ENCODE results near the gene IL6ST. TPM values are rescaled to one million over a fixed set of nuclear protein-coding genes. Genes with fewer than 3 reads are reported as not detected.
"Not testable (repeated sequence)": the region's sequence is repeated elsewhere in the genome, so short reads cannot be mapped to it uniquely, and the experiment has no call there.

IL6ST gene
- total RNA-seq: 100 to 1,000 TPM in 3 of 8 experiments, 10 to 100 TPM in 5; 27.6 to 333 (median 68.5) TPM

DNA sequence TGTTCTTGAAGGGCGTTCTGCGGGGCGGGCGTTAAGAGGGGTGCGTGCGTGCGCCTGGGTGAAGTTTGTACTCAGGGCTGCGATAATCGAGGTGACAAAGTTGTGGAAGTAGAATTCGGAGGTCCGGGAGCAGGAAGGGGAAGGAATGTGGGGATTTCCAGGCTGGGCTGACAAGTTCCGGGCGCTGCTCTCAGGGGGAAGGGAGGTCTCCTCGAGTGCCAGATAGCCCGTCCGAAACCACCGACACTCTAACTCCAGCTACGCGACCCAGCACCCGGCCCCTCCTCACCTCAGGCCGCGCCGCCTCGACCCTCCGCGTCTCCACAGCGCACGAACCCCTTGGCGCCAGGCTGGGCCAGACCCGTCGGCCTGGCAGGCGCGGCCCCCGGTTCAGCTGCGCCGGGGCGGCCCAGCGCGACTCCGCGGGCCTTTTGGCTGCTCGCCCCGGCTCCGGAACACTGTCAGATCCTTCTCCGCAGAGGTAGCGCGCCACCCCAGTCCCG, at the start of gene IL6ST:
Gene IL6ST (minus strand): TSS at position 469 of the 503 bp plus-strand sequence. CDS start 18,685 bp downstream, outside the sequence.
- H3K4me1 ChIP-seq (replicated peaks in 1 of 2): peaks cover 5 to 27% of the 10 kb centered on the region in 2 donors
- WGBS, 10 experiments: 0% methylated on average over 1 to 19 of the region's 48 CpGs; no CpG with 5 or more reads in 6 of the 10 experiments
- peak within 1 kb of the TSS; percentile 65 to 95 (median 85) for H3K4me3 ChIP-seq
- peak in 5 of 8 experiments; percentile 27 to 59 (median 57) for ATAC-seq (replicated peaks in 6 of 8)
- H3K27ac ChIP-seq: peak within 1 kb of the TSS; percentile 79 to 89
- in situ Hi-C loops (cut with MboI; ENCODE audit: low pct_unique_long_range_greater_than_20kb in 2 of 9, low sequenced_read_pairs in 9 of 9, unreplicated experiment in 9 of 9): loop anchor here in 2 of 9 experiments (25.0 kb wide), 1 partner anchor 193 kb away; no protein-coding TSS in a partner anchor

GRCh38 chr5:56039985-56040384, 45.2 kb upstream of the IL6ST start:
- no peak overlapping the region for H3K4me3 ChIP-seq
- in situ Hi-C loops (cut with MboI; ENCODE audit: low pct_unique_long_range_greater_than_20kb in 2 of 9, low sequenced_read_pairs in 9 of 9, unreplicated experiment in 9 of 9): no loop called here
- no peak for ATAC-seq (replicated peaks in 6 of 8)
- WGBS, 10 experiments: 52 to 95% (median 80%) methylated on average over 1 to 2 of the region's 2 CpGs; no CpG with 5 or more reads in 1 of the 10 experiments
- H3K4me1 ChIP-seq (replicated peaks in 1 of 2): no peaks in the 10 kb centered on the region
- no peak overlapping the region for H3K27ac ChIP-seq

GRCh38 chr5:56038206-56038605, 43.4 kb upstream of the IL6ST start:
- ATAC-seq (replicated peaks in 6 of 8); H3K4me3 ChIP-seq; H3K27ac ChIP-seq; H3K4me1 ChIP-seq (replicated peaks in 1 of 2); in situ Hi-C loops (cut with MboI; ENCODE audit: low pct_unique_long_range_greater_than_20kb in 2 of 9, low sequenced_read_pairs in 9 of 9, unreplicated experiment in 9 of 9): not testable (repeated sequence)
- 40 to 100% (median 100%) methylated on average over 1 to 2 of the region's 6 CpGs; no CpG with 5 or more reads in 1 of the 10 experiments for WGBS, 10 experiments

DNA sequence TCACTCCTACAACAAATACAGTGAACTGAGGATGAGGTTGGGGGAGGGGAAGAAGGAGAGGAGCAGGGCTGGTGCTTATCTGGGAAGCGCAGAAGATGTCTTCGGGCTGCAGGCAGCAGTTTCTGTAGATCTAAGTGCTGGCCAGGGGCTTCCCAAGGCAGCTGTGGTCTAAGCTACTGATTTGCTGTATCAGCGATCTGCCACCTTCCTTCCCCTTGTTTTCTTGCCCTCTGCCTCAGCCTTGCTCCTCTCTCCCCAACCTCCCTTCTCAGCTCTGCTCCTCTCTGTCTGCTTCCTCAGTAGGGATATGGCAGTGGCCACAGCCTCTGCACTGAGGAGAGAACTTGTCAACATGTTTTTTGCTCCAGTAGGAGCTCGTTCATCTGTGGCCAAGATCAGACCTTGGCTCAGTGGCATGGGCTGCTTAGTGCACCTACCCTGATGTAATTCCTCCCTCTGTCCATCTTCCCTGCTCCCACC, 42.8 kb upstream of the IL6ST start:
- Histone ChIP-seq H3K27ac (no peak overlapping the region), H3K4me1 (replicated peaks in 1 of 2) (no peaks in the 10 kb centered on the region), H3K4me3 (no peak overlapping the region)
- 0 to 100% (median 63%) methylated on average over 1 to 3 of the region's 4 CpGs; no CpG with 5 or more reads in 1 of the 10 experiments for WGBS, 10 experiments
- ATAC-seq (replicated peaks in 6 of 8): no peak
- in situ Hi-C loops (cut with MboI; ENCODE audit: low pct_unique_long_range_greater_than_20kb in 2 of 9, low sequenced_read_pairs in 9 of 9, unreplicated experiment in 9 of 9): no loop called here

DNA sequence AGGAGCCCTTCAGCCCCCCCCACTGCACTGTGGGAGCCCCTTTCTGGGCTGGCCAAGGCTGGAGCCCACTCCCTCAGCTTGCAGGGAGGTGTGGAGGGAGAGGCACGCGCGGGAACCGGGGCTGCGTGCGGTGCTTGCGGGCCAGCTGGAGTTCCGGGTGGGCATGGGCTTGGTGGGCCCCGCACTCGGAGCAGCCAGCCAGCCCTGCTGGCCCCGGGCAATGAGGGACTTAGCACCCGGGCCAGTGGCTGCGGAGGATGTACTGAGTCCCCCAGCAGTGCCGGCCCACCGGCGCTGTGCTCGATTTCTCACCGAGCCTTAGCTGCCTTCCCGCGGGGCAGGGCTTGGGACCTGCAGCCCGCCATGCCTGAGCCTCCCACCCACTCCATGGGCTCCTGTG, 40.6 kb upstream of the IL6ST start:
- ATAC-seq (replicated peaks in 6 of 8); H3K27ac ChIP-seq; H3K4me1 ChIP-seq (replicated peaks in 1 of 2); H3K4me3 ChIP-seq; in situ Hi-C loops (cut with MboI; ENCODE audit: low pct_unique_long_range_greater_than_20kb in 2 of 9, low sequenced_read_pairs in 9 of 9, unreplicated experiment in 9 of 9): not testable (repeated sequence)
- no CpG with 5 or more reads among the region's 21 CpGs for WGBS, 10 experiments

DNA sequence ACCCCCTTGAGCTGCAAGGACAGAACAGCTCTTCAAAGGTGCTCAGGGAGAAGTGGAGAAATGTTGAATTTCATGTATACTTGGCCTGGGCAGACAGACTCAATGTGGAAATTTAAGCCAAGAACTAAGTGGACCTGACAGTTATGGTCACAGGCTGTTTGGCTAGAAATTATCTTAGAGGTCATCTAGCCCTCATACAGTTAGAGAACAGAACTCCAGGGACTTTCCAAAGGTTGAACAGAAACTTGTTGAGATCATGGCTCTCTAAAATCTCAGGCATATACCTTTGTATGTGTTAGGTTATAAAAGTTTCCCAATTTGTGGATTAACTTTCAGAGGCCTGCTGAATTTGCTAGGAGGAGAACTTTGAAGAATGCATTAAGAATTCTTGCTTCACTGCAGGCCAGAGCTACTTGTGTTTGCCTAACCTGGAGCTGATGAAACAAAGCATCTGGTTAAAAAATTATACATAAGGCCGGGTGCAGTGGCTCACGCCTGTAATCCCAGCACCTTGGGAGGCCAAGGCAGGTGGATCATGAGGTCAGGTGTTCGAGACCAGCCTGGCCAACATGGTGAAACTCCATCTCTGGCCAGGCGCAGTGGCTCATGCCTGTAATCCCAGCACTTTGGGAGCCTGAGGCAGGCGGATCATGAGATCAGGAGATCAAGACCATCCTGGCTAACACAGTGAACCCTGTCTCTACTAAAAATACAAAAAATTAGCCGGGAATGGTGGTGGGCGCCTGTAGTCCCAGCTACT, 35.3 kb upstream of the IL6ST start:
- ATAC-seq (replicated peaks in 6 of 8); in situ Hi-C loops (cut with MboI; ENCODE audit: low pct_unique_long_range_greater_than_20kb in 2 of 9, low sequenced_read_pairs in 9 of 9, unreplicated experiment in 9 of 9); H3K27ac ChIP-seq; H3K4me1 ChIP-seq (replicated peaks in 1 of 2); H3K4me3 ChIP-seq: not testable (repeated sequence)
- WGBS, 10 experiments: 72 to 100% (median 87%) methylated on average over 1 to 4 of the region's 7 CpGs

- in situ Hi-C loops (cut with MboI; ENCODE audit: low pct_unique_long_range_greater_than_20kb in 2 of 9, low sequenced_read_pairs in 9 of 9, unreplicated experiment in 9 of 9): no loop called here
- H3K27ac ChIP-seq: no peak overlapping the region
- no peaks in the 10 kb centered on the region for H3K4me1 ChIP-seq (replicated peaks in 1 of 2)
- ATAC-seq (replicated peaks in 6 of 8): no peak
- no peak overlapping the region for H3K4me3 ChIP-seq
These were observed 34.7 kb upstream of the IL6ST start for GRCh38 chr5:56029457-56029856.

DNA sequence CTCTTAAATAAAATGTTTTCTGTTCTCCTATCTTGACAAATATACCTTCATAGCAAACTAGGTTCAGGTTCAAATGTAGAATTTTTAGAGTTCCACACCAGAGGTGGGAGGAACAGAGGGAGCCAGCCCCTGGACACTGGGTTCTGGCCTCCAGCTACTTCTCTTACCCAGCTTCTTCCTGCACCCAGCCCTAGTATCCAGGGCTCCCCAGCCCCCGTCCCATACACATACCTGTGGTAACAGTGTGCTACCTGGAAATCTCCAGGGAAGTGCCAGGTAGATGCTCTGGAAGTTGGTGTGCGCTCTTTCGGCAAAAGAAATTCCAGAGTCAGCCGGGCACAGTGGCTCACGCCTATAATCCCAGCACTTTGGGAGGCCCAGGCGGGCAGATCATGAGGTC, 33.9 kb upstream of the IL6ST start:
- no peak overlapping the region for H3K4me3 ChIP-seq

GRCh38 chr5:56026863-56027300, 32.1 kb upstream of the IL6ST start:
- in situ Hi-C loops (cut with MboI; ENCODE audit: low pct_unique_long_range_greater_than_20kb in 2 of 9, low sequenced_read_pairs in 9 of 9, unreplicated experiment in 9 of 9): no loop called here
- Histone ChIP-seq H3K4me1 (replicated peaks in 1 of 2) (no peaks in the 10 kb centered on the region), H3K27ac (no peak overlapping the region), H3K4me3 (no peak overlapping the region)
- peak in 1 of 8 experiments; percentile 30 for ATAC-seq (replicated peaks in 6 of 8)
- 28 to 100% (median 82%) methylated on average over 1 to 3 of the region's 3 CpGs; no CpG with 5 or more reads in 2 of the 10 experiments for WGBS, 10 experiments

More for the DNA sequence above, 33.9 kb upstream of the IL6ST start:
- H3K4me1 ChIP-seq (replicated peaks in 1 of 2): no peaks in the 10 kb centered on the region
- WGBS, 10 experiments: 80 to 100% (median 98%) methylated on average over 1 to 4 of the region's 6 CpGs; no CpG with 5 or more reads in 4 of the 10 experiments
- in situ Hi-C loops (cut with MboI; ENCODE audit: low pct_unique_long_range_greater_than_20kb in 2 of 9, low sequenced_read_pairs in 9 of 9, unreplicated experiment in 9 of 9): no loop called here
- no peak overlapping the region for H3K27ac ChIP-seq
- ATAC-seq (replicated peaks in 6 of 8): no peak

GRCh38 chr5:56025151-56025885, 30.6 kb upstream of the IL6ST start:
- no peaks in the 10 kb centered on the region for H3K4me1 ChIP-seq (replicated peaks in 1 of 2)
- WGBS, 10 experiments: 70 to 100% (median 92%) methylated on average over 1 to 4 of the region's 4 CpGs; no CpG with 5 or more reads in 3 of the 10 experiments
- no peak overlapping the region for H3K4me3 ChIP-seq
- no peak overlapping the region for H3K27ac ChIP-seq
- in situ Hi-C loops (cut with MboI; ENCODE audit: low pct_unique_long_range_greater_than_20kb in 2 of 9, low sequenced_read_pairs in 9 of 9, unreplicated experiment in 9 of 9): no loop called here
- peak in 2 of 8 experiments; percentile 48 to 80 for ATAC-seq (replicated peaks in 6 of 8)

DNA sequence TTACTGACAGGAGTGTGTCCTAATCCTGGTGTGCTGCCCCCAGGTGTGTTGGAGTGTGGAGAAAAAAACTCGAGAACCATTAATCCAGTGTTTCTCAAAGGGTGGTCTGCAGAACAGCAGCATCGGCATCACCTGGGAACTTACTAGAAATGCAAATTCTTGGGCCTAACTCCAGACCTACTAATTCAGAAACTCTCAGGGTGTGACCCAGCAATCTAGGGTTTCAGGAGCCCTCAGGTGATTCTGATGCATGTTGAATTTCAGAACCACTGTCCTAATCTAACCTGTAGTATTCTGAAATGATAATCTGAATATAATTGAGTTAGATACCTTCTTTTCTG, 30.0 kb upstream of the IL6ST start:
- in situ Hi-C loops (cut with MboI; ENCODE audit: low pct_unique_long_range_greater_than_20kb in 2 of 9, low sequenced_read_pairs in 9 of 9, unreplicated experiment in 9 of 9): no loop called here
- Histone ChIP-seq H3K4me1 (replicated peaks in 1 of 2) (no peaks in the 10 kb centered on the region), H3K4me3 (no peak overlapping the region), H3K27ac (no peak overlapping the region)
- ATAC-seq (replicated peaks in 6 of 8): no peak
- 60 to 100% (median 85%) methylated on average over 1 to 2 of the region's 2 CpGs; no CpG with 5 or more reads in 5 of the 10 experiments for WGBS, 10 experiments

GRCh38 chr5:56023296-56023695, 28.5 kb upstream of the IL6ST start:
- no peak for ATAC-seq (replicated peaks in 6 of 8)
- no peaks in the 10 kb centered on the region for H3K4me1 ChIP-seq (replicated peaks in 1 of 2)
- 73 to 94% (median 84%) methylated on average over 1 to 6 of the region's 7 CpGs for WGBS, 10 experiments

More at GRCh38 chr5:56023296-56023695, 28.5 kb upstream of the IL6ST start:
- in situ Hi-C loops (cut with MboI; ENCODE audit: low pct_unique_long_range_greater_than_20kb in 2 of 9, low sequenced_read_pairs in 9 of 9, unreplicated experiment in 9 of 9): no loop called here
- Histone ChIP-seq H3K4me3 (no peak overlapping the region), H3K27ac (no peak overlapping the region)

All from motor neuron (in vitro differentiated cells).